K562 (cell line): Measurements from ENCODE around the gene JMJD1C. TPM values are rescaled to one million over a fixed set of nuclear protein-coding genes. Genes with fewer than 3 reads are reported as not detected.
A peak's percentile ranks its signal among the peaks of the same experiment; 100 is the strongest.

Source experiments
- ATAC-seq: fragments of 200-7000 bp; cut with Tn5 transposase; 3 replicates; pipeline ENCODE4 v1.9.1; 2020; ENCODE audit warnings: moderate library complexity
- BruUV-seq: library from RNA; stranded (reverse); fragments of 400-500 nt; replicated peaks from 2 replicates; lab custom pipeline; 2021; lab: Mats Ljungman, UMichigan
- CTCF ChIA-PET: fragments of 300-600 bp; formaldehyde crosslinking; extraction: SDS; loops from one replicate; lab custom pipeline; 2021; ENCODE audit warnings: low intra/inter-chr PET ratio; lab: Yijun Ruan, JAX
- POLR2A ChIA-PET: fragments of 300-600, 350-650 bp; sonication (Branson Sonifier 250); formaldehyde crosslinking; extraction: SDS; loops from one replicate; lab custom pipeline; 2021; ENCODE audit warnings: antibody characterized with exemption, inconsistent platforms; lab: Yijun Ruan, JAX
- DNase-seq, 4 experiments: peaks; one replicate each; pipeline versions ENCODE4 v3.0.0 to v3.0.0-alpha.2; 2011 to 2018; ENCODE audit warnings: low spot score in 3 of 4, mixed read lengths in 3 of 4; ENCODE audit errors: extremely low read depth in 1 of 4
- FAIRE-seq: peaks from 2 replicates; lab custom pipeline; 2011; peaks lifted over from hg19 to GRCh38; lab: Jason Lieb, UNC
- H2AFZ ChIP-seq: 2 replicates; pipeline ENCODE4 v1.6.0; 2011; ENCODE audit warnings: low read depth, low read length, control low read depth, inconsistent platforms
- H3K27ac ChIP-seq: fragments of 200-600 bp; 3 replicates; pipeline ENCODE4 v1.8.0; 2011; ENCODE audit warnings: low read depth, mild to moderate bottlenecking, control low read depth, inconsistent platforms, low read length, moderate library complexity, mixed read lengths; ENCODE audit errors: extremely low read depth
- H3K27me3 ChIP-seq, 2 experiments: fragments of 300-600 bp in 1 of 2; 2 replicates in 1 of 2; 3 replicates in 1 of 2; pipeline versions ENCODE4 v1.6.0 to v1.8.0; 2011; ENCODE audit warnings: inconsistent platforms in 2 of 2, low read length in 2 of 2, mild to moderate bottlenecking in 1 of 2, mixed read lengths in 1 of 2, moderate library complexity in 1 of 2; ENCODE audit not compliant: control insufficient read depth in 2 of 2, insufficient read depth in 2 of 2
- H3K36me3 ChIP-seq: fragments of 300-600 bp; 3 replicates; pipeline ENCODE4 v1.8.0; 2011; ENCODE audit warnings: mild to moderate bottlenecking, low read length, inconsistent platforms; ENCODE audit not compliant: control insufficient read depth, insufficient read depth
- H3K4me1 ChIP-seq, 2 experiments: fragments of 200-600 bp in 1 of 2; replicated peaks in 1 of 2; 2 replicates in 1 of 2; 3 replicates in 1 of 2; pipeline versions ENCODE4 v1.5.1 to v1.8.0; 2011; ENCODE audit warnings: inconsistent platforms in 2 of 2, low read length in 2 of 2, mild to moderate bottlenecking in 1 of 2, mixed read lengths in 1 of 2, moderate library complexity in 1 of 2; ENCODE audit not compliant: control insufficient read depth in 2 of 2, insufficient read depth in 2 of 2
- H3K4me2 ChIP-seq: 2 replicates; pipeline ENCODE4 v1.6.1; 2011; ENCODE audit warnings: low read length, control low read depth, inconsistent platforms, mixed read lengths; ENCODE audit not compliant: insufficient read depth
- H3K4me3 ChIP-seq: fragments of 200-600 bp; sonication (generic), shearing (Covaris generic); 2 replicates; pipeline ENCODE4 v1.5.1; 2016; ENCODE audit warnings: control low read depth, inconsistent platforms
- H3K79me2 ChIP-seq: fragments of 200-600 bp; 3 replicates; pipeline ENCODE4 v1.8.0; 2011; ENCODE audit warnings: low read length, inconsistent platforms; ENCODE audit not compliant: control insufficient read depth, insufficient read depth
- H3K9ac ChIP-seq, 2 experiments: 2 replicates each; pipeline versions ENCODE4 v1.6.0 to v1.6.1; 2011; ENCODE audit warnings: low read depth in 2 of 2, low read length in 2 of 2, control low read depth in 1 of 2, inconsistent platforms in 1 of 2, mild to moderate bottlenecking in 1 of 2, mixed read lengths in 1 of 2; ENCODE audit not compliant: insufficient read depth in 1 of 2
- H3K9me1 ChIP-seq: one replicate; pipeline ENCODE4 v1.6.0; 2011; ENCODE audit warnings: inconsistent platforms, mild to moderate bottlenecking, low read length, moderate library complexity; ENCODE audit not compliant: control insufficient read depth, insufficient read depth
- H3K9me3 ChIP-seq: replicated peaks from 2 replicates; pipeline ENCODE4 v1.5.1; 2011; ENCODE audit warnings: low read depth, low read length, inconsistent platforms; ENCODE audit not compliant: control insufficient read depth, insufficient read depth
- H4K20me1 ChIP-seq: replicated peaks from 2 replicates; pipeline ENCODE4 v1.6.1; 2011; ENCODE audit warnings: low read length, inconsistent platforms, mixed read lengths; ENCODE audit not compliant: control insufficient read depth, insufficient read depth
- ARID1B ChIP-seq: fragments of 450-650 bp; IDR thresholded peaks from 2 replicates; pipeline ENCODE4 v1.6.1; 2016; ENCODE audit warnings: antibody characterized with exemption, mild to moderate bottlenecking, inconsistent platforms
- ATF1 ChIP-seq, 2 experiments: fragments of 450-650 bp in 1 of 2; IDR thresholded peaks; 2 replicates each; pipeline ENCODE4 v1.6.1; 2016; ENCODE audit warnings: missing compliant biosample characterization in 1 of 2, missing genetic modification characterization in 1 of 2
- ATF3 ChIP-seq, 2 experiments: fragments of 450-650 bp in 1 of 2; sonication (generic) in 1 of 2; formaldehyde crosslinking in 1 of 2; IDR thresholded peaks in 1 of 2; conservative IDR thresholded peaks in 1 of 2; 2 replicates each; pipeline versions ENCODE4 v1.6.1 to v1.8.1; 2016 to 2023; ENCODE audit warnings: mild to moderate bottlenecking in 2 of 2, moderate library complexity in 2 of 2, inconsistent platforms in 1 of 2, missing genetic modification reagents in 1 of 2
- CGGBP1 ChIP-seq: fragments of 250-450 bp; sonication (Bioruptor Pico); IDR thresholded peaks from 2 replicates; pipeline ENCODE4 v1.9.0; 2021; ENCODE audit warnings: mild to moderate bottlenecking
- E4F1 ChIP-seq: fragments of 250-450 bp; sonication (Bioruptor Pico); IDR thresholded peaks from 2 replicates; pipeline ENCODE4 v1.5.0; 2021; ENCODE audit warnings: mild to moderate bottlenecking, borderline replicate concordance
- GTF2A2 ChIP-seq: IDR thresholded peaks from 2 replicates; pipeline ENCODE4 v1.6.1; 2016; ENCODE audit warnings: mild to moderate bottlenecking, missing genetic modification characterization, missing compliant biosample characterization
- HDAC3 ChIP-seq: fragments of 450-650 bp; IDR thresholded peaks from 2 replicates; pipeline ENCODE4 v1.6.1; 2018; ENCODE audit warnings: borderline replicate concordance, mild to moderate bottlenecking, moderate library complexity; ENCODE audit not compliant: partially characterized antibody
- KLF10 ChIP-seq: fragments of 250-450 bp; sonication (Bioruptor Pico); IDR thresholded peaks from 2 replicates; pipeline ENCODE4 v1.6.1; 2021; ENCODE audit warnings: matching md5 sums
- ZC3H4 ChIP-seq: sonication (generic); formaldehyde crosslinking; IDR thresholded peaks from 2 replicates; pipeline ENCODE4 v1.9.0; 2021; ENCODE audit warnings: missing genetic modification reagents, borderline replicate concordance
- ZKSCAN3 ChIP-seq: fragments of 250-450 bp; sonication (Bioruptor Pico); IDR thresholded peaks from 2 replicates; pipeline ENCODE4 v1.4.0; 2020
- ZNF175 ChIP-seq: fragments of 200-800 bp; sonication (Bioruptor generic); IDR thresholded peaks from 2 replicates; pipeline ENCODE4 v1.6.1; 2016; ENCODE audit warnings: low read depth, mild to moderate bottlenecking, missing genetic modification characterization, missing compliant biosample characterization
- ZNF707 ChIP-seq: fragments of 250-450 bp; sonication (Bioruptor Pico); conservative IDR thresholded peaks from 2 replicates; pipeline ENCODE4 v1.8.0; 2022; ENCODE audit warnings: inconsistent platforms, mild to moderate bottlenecking, moderate library complexity
- WGBS: fragments of 100-300 bp; shearing (Covaris generic); methylation state at CpG from one replicate; pipeline ENCODE4 v1.1.6; 2016; ENCODE audit warnings: low coverage, mixed read lengths; ENCODE audit not compliant: insufficient coverage; ENCODE audit errors: missing lambda C conversion rate; 5-methylcytosine and 5-hydroxymethylcytosine counted together
- in situ Hi-C: fragments of 300-500 bp; cut with MboI; formaldehyde crosslinking; loops from 4 replicates; pipeline ENCODE4 v1.15.0; 2018; ENCODE audit warnings: inconsistent platforms, mixed read lengths
- intact Hi-C: fragments of 100-400 bp; cut with micrococcal nuclease; formaldehyde crosslinking; loops from 2 replicates; pipeline ENCODE4 v1.14.2; 2022
- polyA plus RNA-seq, 8 experiments: library from polyadenylated mRNA; depleted of rRNA in 4 of 8; stranded (reverse) in 5 of 8; unstranded in 3 of 8; fragments of >200 nt; fragmentation: Nextera tagmentation in 2 of 8; fragmentation: Illumina TruSeq in 1 of 8; extraction: Ambion mirVana in 2 of 8; extraction: Trizol in 1 of 8; gene quantifications; 2 replicates each; pipeline versions ENCODE4 v1.2.1 to v1.2.3, GENCODE V29; 2011 to 2014; ENCODE audit warnings: inconsistent platforms in 1 of 8, missing spikeins in 1 of 8
- total RNA-seq, 7 experiments: library from RNA; depleted of rRNA in 6 of 7; stranded (reverse); fragments of >200 nt in 6 of 7; fragmentation: Illumina TruSeq in 2 of 7; extraction: Trizol in 2 of 7; gene quantifications; 2 replicates each; pipeline versions ENCODE4 v1.2.1 to v1.2.3, GENCODE V29; 2011 to 2021; ENCODE audit warnings: low replicate concordance in 1 of 7

JMJD1C gene
- total and polyA plus RNA-seq, 9 of the 15 experiments (the other 6 are each of a cell fraction or from before 2014, with no cell fraction given), result 25.3 to 68.0 (median 47.2) TPM

GRCh38 chr10:63437116-63437949, 28.4 kb downstream of the JMJD1C start:
- H3K36me3 ChIP-seq, result no peaks in the 10 kb centered on the region; the same call in 2 of the 3 replicates
- H3K27ac ChIP-seq, result no peak overlapping the region
- H3K9ac ChIP-seq, result no peak overlapping the region
- no peak overlapping the region for H3K4me2 ChIP-seq
- ATAC-seq (no peak), DNase-seq (peak in 1 of 4 experiments; percentile 17), FAIRE-seq (no peak)
- 37% methylated on average over 2 of the region's 2 CpGs for WGBS
- H3K4me3 ChIP-seq, result no peak overlapping the region
- H4K20me1 ChIP-seq, result peaks cover 14% of the 10 kb centered on the region
- in situ Hi-C loops, result no loop called here
- CTCF ChIA-PET, result no interaction called here
- intact Hi-C loops, result no loop called here
- H3K27me3 ChIP-seq, result no peaks in the 10 kb centered on the region
- peaks cover 81% of the 10 kb centered on the region for H3K79me2 ChIP-seq
- peaks cover 9 to 17% of the 10 kb centered on the region in 2 experiments; a peak in 4 of 5 replicates for H3K4me1 ChIP-seq
- no peak overlapping the region for H2AFZ ChIP-seq
- POLR2A ChIA-PET, result interaction anchor here (0.6 to 2.2 kb wide), 9 partner anchors 9 to 41 kb away, joined by 3 to 6 read pairs (median 3); no protein-coding TSS in a partner anchor
- no peaks in the 10 kb centered on the region for H3K9me1 ChIP-seq
- no peaks in the 10 kb centered on the region for H3K9me3 ChIP-seq
- no TSS peak for BruUV-seq
- TF ChIP-seq CGGBP1 (no peak), E4F1 (CRISPR knock-in tag) (peak; percentile 10; the same call in 1 of the 2 replicates), GTF2A2 (tag) (no peak), ZC3H4 (no peak), HDAC3 (no peak), ARID1B (peak; percentile 60), ZKSCAN3 (CRISPR knock-in tag) (no peak), ZNF175 (no peak), ZNF707 (CRISPR knock-in tag) (no peak), ATF3 (IDR thresholded peaks at IDR 0.05) (peak; percentile 88), ATF3 (CRISPR knock-in tag; conservative IDR thresholded peaks at IDR 0.05) (no peak), KLF10 (no peak), ATF1 (CRISPR knock-in tag; IDR thresholded peaks at IDR 0.05) (no peak), ATF1 (tag; IDR thresholded peaks at IDR 0.05) (no peak)
